GM12891 (cell line): ENCODE data around the gene MKRN1.

Source experiments
- POLR2A ChIP-seq: IDR thresholded peaks from 2 replicates; pipeline ENCODE4 v1.6.1; 2011; ENCODE audit warnings: low read depth, low read length, control low read depth
- POLR2AphosphoS5 ChIP-seq: IDR thresholded peaks from 2 replicates; pipeline ENCODE4 v1.6.1; 2011; ENCODE audit warnings: low read depth, low read length, control low read depth
- POU2F2 ChIP-seq: IDR thresholded peaks from 2 replicates; pipeline ENCODE4 v1.6.1; 2011; ENCODE audit warnings: low read depth, mild to moderate bottlenecking, control low read depth, low read length, moderate library complexity
- TAF1 ChIP-seq: IDR thresholded peaks from 2 replicates; pipeline ENCODE4 v1.6.1; 2011; ENCODE audit warnings: low read depth, low read length, control low read depth

GRCh38 chr7:140453273-140453672 lies 26.0 kb downstream of the MKRN1 start:
- TF ChIP-seq POLR2A (no peak), POU2F2 (no peak), POLR2AphosphoS5 (no peak), TAF1 (no peak)
